GM21423 (cell line): ENCODE measurements around the gene CASP3.
A peak's percentile ranks its signal among the peaks of the same experiment; 100 is the strongest.
"Not testable (repeated sequence)": the region's sequence is repeated elsewhere in the genome, so short reads cannot be mapped to it uniquely, and the experiment has no call there.

Source experiments
- ATAC-seq: cut with Tn5 transposase; IDR thresholded peaks from one replicate; pipeline ENCODE4 v1.9.1; 2021; ENCODE audit warnings: mild to moderate bottlenecking, moderate library complexity; ENCODE audit not compliant: unreplicated experiment

CASP3 gene

DNA sequence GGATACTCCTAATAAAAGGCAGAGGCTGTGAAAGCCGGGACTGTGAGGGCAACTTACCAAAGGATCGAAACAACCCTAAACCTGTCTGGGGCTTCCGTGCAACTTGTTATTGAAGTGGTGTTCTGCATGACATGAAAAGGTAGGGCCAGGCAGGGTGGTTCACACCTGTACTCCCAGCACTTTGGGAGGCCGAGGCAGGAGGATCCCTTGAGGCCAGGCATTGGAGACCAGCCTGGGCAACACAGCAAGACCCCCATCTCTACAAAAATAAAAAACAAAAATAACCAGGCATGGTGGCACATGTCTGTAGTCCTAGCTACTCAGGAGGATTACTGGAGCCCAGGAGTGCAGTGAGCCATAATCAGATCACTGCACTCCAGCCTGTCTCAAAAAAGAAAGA is 12.3 kb downstream of the CASP3 start:
- ATAC-seq = no peak

GRCh38 chr4:184636144-184636543 is 13.1 kb downstream of the CASP3 start:
- no peak for ATAC-seq

- ATAC-seq = no peak
Observed at GRCh38 chr4:184635381-184635780, 13.9 kb downstream of the CASP3 start.

DNA sequence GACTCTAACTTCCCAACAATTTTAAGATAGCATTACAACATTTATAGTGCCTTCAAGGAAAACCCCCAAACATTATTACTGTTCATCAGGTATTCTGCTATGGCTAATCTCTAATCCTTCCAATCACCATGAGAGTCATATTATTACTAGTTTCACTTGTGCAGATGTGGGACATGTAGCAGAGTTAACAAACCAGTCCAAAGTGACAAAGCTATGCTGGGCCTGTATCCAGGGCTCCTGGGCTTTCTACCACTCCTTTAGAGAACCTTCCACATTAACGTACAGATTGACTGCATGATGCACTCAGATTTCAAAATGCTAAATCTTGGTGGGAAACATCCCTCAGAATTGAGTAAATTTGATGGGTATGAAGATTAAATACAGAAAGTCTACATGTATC is 16.4 kb downstream of the CASP3 start:
- no peak for ATAC-seq

DNA sequence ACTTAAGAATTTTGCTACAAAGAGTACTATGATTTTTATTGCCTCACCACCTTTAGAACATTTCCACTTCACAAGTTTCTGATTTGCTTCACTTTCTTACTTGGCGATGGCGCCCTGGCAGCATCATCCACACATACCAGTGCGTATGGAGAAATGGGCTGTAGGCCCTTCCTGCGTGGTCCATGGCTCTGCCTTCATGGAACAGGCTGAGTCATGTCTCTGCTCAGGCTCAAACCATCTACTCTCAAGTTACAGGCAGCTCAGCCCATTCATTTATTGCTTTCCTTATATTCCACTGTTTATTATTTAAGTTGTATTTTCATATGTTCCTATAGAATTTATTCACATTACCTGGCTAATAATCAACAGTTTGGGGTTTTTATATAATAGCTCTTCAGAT is 21.1 kb downstream of the CASP3 start:
- no peak for ATAC-seq

GRCh38 chr4:184625783-184626596 is 23.3 kb downstream of the CASP3 start:
- ATAC-seq = not testable (repeated sequence)

DNA sequence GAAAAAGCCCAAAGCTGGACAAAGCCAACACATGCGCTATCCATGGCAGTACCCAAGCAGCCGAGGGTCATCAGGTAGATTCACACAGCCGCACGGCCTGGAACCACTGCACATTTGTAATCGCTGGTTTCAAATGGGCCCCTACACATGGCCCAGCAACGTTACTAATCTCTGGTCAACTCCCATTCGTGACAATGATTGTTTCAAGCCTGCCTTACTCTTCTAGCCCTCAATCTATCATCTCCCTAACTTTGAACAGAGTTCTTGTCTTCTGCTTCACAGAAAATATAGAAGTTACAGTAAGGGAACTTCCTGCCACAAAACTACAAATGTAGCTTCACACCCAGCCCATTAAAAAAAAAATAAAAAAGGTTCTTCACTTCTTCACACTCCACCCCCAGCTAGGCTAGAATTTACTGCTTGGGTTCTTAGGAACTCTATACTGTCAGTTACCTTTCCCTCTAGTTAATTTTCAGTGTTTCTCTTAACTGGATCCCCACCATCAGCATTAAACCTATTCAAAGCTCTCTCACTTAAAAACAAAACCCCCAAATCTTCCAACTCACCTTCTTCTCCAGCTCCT is 24.2 kb downstream of the CASP3 start:
- ATAC-seq = no peak

GRCh38 chr4:184624504-184624903 is 24.7 kb downstream of the CASP3 start:
- not testable (repeated sequence) for ATAC-seq

DNA sequence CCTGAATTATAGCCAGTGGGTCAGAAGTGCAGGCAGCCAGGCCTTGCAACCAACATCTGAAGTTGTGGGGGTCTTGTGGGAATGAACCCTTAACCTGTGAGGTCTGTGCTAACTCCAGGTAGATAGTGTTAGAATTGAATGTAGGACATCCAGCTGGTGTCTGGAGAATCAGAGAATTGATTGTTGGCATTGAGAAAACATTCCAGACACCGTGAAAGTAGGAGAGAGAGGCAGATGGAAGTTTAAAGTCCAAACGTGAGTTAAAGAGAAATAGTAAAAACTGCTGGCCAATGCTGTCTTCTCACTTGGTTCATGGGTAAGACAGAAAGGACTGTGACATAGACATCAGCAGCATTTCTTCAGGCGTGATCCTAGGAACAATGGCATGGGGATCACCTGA is 27.7 kb downstream of the CASP3 start:
- ATAC-seq = no peak

GRCh38 chr4:184620212-184620867 is 28.9 kb downstream of the CASP3 start:
- ATAC-seq = no peak

- no peak for ATAC-seq
Observed at GRCh38 chr4:184617600-184618196, 31.5 kb downstream of the CASP3 start.

DNA sequence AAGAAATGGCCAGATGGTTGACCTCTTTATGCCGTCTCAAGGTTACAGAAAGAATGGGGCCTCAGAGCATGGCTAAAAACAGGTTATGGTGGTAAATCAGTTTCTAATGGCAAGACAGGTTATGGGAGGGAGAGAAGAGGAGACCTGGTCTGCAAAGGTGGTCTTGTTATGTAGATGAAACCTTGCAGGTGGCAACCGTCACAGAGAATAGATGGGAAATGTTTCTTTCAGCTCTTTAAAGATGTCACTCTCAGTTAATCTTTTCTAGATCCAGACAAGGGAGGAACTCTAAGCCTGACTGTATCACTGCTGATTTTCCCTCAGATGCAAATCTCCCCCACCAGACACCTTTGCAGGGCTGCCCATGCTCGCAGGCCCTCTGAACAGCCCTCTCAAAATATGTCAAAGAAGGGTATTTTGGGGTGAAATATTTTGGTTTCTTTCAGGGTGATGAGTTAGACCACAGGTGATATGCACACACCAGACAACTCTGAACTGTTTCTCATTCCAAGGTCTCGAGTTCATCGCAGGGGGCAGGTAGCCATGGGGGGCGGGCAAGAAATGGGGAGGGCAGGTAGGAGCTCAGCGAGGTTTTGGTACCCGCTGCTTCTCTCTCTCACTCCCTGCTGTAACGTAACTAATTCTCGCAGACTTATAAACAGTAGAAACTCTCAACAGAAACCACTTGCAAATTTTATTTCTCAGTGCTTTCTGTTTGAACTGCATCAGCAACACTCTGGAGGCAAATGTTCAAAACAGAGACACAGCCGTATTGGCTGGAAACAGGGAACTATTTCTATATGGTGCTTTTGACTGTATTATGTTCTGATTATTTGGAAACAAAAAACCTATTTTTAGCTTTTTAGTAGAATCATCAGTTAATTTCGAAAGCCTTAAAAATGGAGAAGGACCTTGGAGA is 32.4 kb downstream of the CASP3 start:
- ATAC-seq = peak; percentile 81

GRCh38 chr4:184616168-184616567 is 33.1 kb downstream of the CASP3 start:
- not testable (repeated sequence) for ATAC-seq

- no peak for ATAC-seq
Observed at GRCh38 chr4:184614509-184614908, 34.7 kb downstream of the CASP3 start.

GRCh38 chr4:184613405-184613804 is 35.8 kb downstream of the CASP3 start:
- no peak for ATAC-seq

DNA sequence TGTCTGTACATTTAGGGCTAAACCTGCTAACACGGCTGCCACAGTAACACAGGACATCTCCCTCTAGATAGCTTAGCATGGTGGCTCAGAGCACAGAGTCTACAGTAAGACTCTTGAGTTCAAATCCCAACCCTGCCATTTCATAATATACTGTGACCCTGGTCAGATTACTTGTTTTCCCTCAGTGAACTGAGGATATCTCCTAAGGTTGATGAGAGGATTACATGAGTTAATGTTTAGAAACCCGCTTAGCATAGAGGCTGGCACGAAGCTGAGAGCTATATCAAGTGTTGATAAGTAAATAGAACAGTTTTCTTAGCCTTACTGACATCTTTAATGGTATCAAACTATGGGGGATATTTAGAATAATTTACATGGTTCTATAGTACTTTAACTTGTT is 37.2 kb downstream of the CASP3 start:
- no peak for ATAC-seq

DNA sequence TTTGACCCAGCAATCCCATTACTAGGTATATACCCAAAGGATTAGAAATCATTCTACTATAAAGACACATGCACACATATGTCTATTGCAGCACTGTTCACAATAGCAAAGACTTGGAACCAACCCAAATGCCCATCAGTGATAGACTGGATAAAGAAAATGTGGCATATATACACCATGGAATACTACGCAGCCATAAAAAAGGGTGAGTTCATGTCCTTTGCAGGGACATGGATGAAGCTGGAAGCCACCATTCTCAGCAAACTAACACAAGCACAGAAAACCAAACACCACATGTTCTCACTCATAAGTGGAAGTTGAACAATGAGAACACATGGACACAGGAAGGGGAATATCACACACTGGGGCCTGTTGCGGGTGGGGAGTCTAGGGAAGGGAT is 41.8 kb downstream of the CASP3 start:
- not testable (repeated sequence) for ATAC-seq

DNA sequence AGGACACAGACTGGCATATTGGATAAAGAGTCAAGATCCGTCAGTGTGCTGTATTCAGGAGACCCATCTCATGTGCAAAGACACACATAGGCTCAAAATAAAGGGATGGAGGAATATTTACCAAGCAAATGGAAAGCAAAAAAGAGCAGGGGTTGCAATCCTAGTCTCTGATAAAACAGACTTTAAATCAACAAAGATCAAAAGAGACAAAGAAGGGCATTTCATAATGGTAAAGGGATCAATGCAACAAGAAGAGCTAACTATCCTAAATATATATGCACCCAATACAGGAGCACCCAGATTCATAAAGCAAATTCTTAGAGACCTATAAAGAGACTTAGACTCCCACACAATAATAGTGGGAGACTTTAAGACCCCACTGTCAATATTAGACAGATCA is 46.4 kb downstream of the CASP3 start:
- not testable (repeated sequence) for ATAC-seq

DNA sequence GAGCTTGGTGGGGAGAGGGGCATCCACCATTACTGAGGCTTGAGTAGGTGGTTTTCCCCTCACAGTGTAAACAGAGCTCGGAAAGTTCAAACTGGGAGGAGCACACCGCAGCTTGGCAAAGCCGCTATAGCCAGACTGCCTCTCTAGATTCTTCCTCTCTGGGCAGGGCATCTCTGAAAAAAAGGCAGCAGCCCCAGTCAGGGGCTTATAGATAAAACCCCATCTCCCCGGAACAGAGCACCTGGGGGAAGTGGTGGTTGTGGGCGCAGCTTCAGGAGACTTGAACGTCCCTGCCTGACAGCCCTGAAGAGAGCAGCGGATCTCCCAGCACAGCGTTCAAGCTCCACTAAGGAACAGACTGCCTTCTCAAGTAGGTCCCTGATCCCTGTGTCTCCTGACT is 48.3 kb downstream of the CASP3 start:
- ATAC-seq = not testable (repeated sequence)

- ATAC-seq = no peak
Observed at GRCh38 chr4:184599492-184600135, 49.6 kb downstream of the CASP3 start.
